Upper lobe of left lung (tissue), 6 donors: Measurements from ENCODE around the gene PPIL1. TPM values are rescaled to one million over a fixed set of nuclear protein-coding genes. Genes with fewer than 3 reads are reported as not detected.

Source experiments
- ATAC-seq, 2 donors: fragments of 200-7000 bp; cut with Tn5 transposase; one replicate each; pipeline ENCODE4 v1.9.1; 2022; ENCODE audit warnings: mild to moderate bottlenecking in 2 of 2, moderate library complexity in 2 of 2; ENCODE audit not compliant: low FRiP score in 2 of 2
- DNase-seq, 2 donors: peaks; one replicate each; pipeline ENCODE4 v3.0.0-alpha.2; 2019 to 2020
- H3K27ac ChIP-seq, 4 donors: fragments of 200-600 bp; sonication (generic); one replicate each; pipeline ENCODE4 v1.5.1; 2016 to 2019
- H3K27me3 ChIP-seq, 4 donors: fragments of 200-600 bp; sonication (generic); one replicate each; pipeline ENCODE4 v1.5.1; 2017 to 2019
- H3K36me3 ChIP-seq, 4 donors: fragments of 200-600 bp; sonication (generic); one replicate each; pipeline ENCODE4 v1.5.1; 2016 to 2019
- H3K4me1 ChIP-seq, 4 donors: fragments of 200-600 bp; sonication (generic); one replicate each; pipeline ENCODE4 v1.5.1; 2018 to 2019
- H3K4me3 ChIP-seq, 4 donors: fragments of 200-600 bp; sonication (generic); one replicate each; pipeline ENCODE4 v1.5.1; 2017 to 2019; ENCODE audit warnings: mild to moderate bottlenecking in 2 of 4, moderate library complexity in 1 of 4
- H3K9me3 ChIP-seq, 4 donors: fragments of 200-600 bp; sonication (generic); one replicate each; pipeline ENCODE4 v1.5.1; 2018 to 2019
- CTCF ChIP-seq, 6 experiments: fragments of 450-650 bp in 4 of 6; fragments of 200-600 bp in 2 of 6; sonication (generic) in 2 of 6; IDR thresholded peaks; one replicate each; pipeline ENCODE4 v1.5.1; 2016 to 2019; ENCODE audit warnings: antibody characterized with exemption in 6 of 6
- EP300 ChIP-seq, 4 donors: sonication (generic); formaldehyde crosslinking; IDR thresholded peaks; one replicate each; pipeline ENCODE4 v1.5.1; 2017; ENCODE audit warnings: antibody characterized with exemption in 4 of 4, control low read depth in 2 of 4
- POLR2A ChIP-seq, 4 donors: fragments of 450-650 bp; IDR thresholded peaks; one replicate each; pipeline ENCODE4 v1.5.1; 2016 to 2017; ENCODE audit warnings: antibody characterized with exemption in 4 of 4, mild to moderate bottlenecking in 2 of 4
- POLR2AphosphoS5 ChIP-seq, 2 donors: sonication (generic); formaldehyde crosslinking; IDR thresholded peaks; one replicate each; pipeline ENCODE4 v1.5.1; 2017; ENCODE audit warnings: antibody characterized with exemption in 2 of 2
- WGBS, 2 donors: methylation state at CpG; one replicate each; pipeline ENCODE4 v1.1.5; 2017 to 2018; 5-methylcytosine and 5-hydroxymethylcytosine counted together
- total RNA-seq, 6 donors: library from RNA; depleted of rRNA in 4 of 6; stranded (reverse); fragments of >200 nt in 4 of 6; gene quantifications; one replicate each; pipeline versions ENCODE4 v1.1.0 to v1.2.1, GENCODE V29; 2016 to 2021
- donor health status: DM: no; HTN: no; CAD: no; lungs with moderate emphysema.
- donor health status: DM: no; HTN: yes; CAD: no; lungs with severe emphysema.

PPIL1 gene
- total RNA-seq, 6 donors from 2014 or later, result 2.2 to 21.7 (median 11.9) TPM

- no peaks in the 10 kb centered on the region for H3K9me3 ChIP-seq
- WGBS, 2 donors, result 76 to 85% methylated on average over 4 of the region's 4 CpGs
- no peaks in the 10 kb centered on the region for H3K36me3 ChIP-seq
- no peak overlapping the region for H3K27ac ChIP-seq
- DNase-seq, result no peak
- H3K4me1 ChIP-seq, result peaks cover 0 to 3% (median 0%) of the 10 kb centered on the region in 4 donors
- H3K4me3 ChIP-seq, result no peak overlapping the region
- TF ChIP-seq EP300 (IDR thresholded peaks at IDR 0.05) (no peak), POLR2AphosphoS5 (IDR thresholded peaks at IDR 0.05) (no peak), POLR2A (IDR thresholded peaks at IDR 0.05) (no peak), CTCF (IDR thresholded peaks at IDR 0.05) (no peak)
- no peaks in the 10 kb centered on the region for H3K27me3 ChIP-seq
- ATAC-seq, result no peak
Observed at GRCh38 chr6:36818756-36819155, 55.8 kb downstream of the PPIL1 start.

- TF ChIP-seq CTCF (IDR thresholded peaks at IDR 0.05) (no peak), POLR2A (IDR thresholded peaks at IDR 0.05) (no peak), POLR2AphosphoS5 (IDR thresholded peaks at IDR 0.05) (no peak), EP300 (IDR thresholded peaks at IDR 0.05) (no peak)
- WGBS, 2 donors, result 92% methylated on average over 3 of the region's 3 CpGs
Observed at GRCh38 chr6:36817847-36818246, 56.8 kb downstream of the PPIL1 start.

GRCh38 chr6:36817176-36817817 is 57.3 kb downstream of the PPIL1 start:
- H3K4me1 ChIP-seq, result no peaks in the 10 kb centered on the region
- no peaks in the 10 kb centered on the region for H3K27me3 ChIP-seq
- no peak for DNase-seq
- WGBS, 2 donors, result 92 to 97% methylated on average over 9 of the region's 9 CpGs
- TF ChIP-seq POLR2A (IDR thresholded peaks at IDR 0.05), result no peak
- no peak for TF ChIP-seq POLR2AphosphoS5 (IDR thresholded peaks at IDR 0.05)
- no peak for TF ChIP-seq CTCF (IDR thresholded peaks at IDR 0.05)
- TF ChIP-seq EP300 (IDR thresholded peaks at IDR 0.05), result no peak
- no peaks in the 10 kb centered on the region for H3K9me3 ChIP-seq
- H3K36me3 ChIP-seq, result no peaks in the 10 kb centered on the region
- no peak overlapping the region for H3K27ac ChIP-seq
- ATAC-seq, result no peak
- H3K4me3 ChIP-seq, result no peak overlapping the region

More at GRCh38 chr6:36817847-36818246, 56.8 kb downstream of the PPIL1 start:
- no peak overlapping the region for H3K4me3 ChIP-seq
- no peaks in the 10 kb centered on the region for H3K4me1 ChIP-seq
- no peaks in the 10 kb centered on the region for H3K27me3 ChIP-seq
- ATAC-seq, result no peak
- no peaks in the 10 kb centered on the region for H3K9me3 ChIP-seq
- H3K36me3 ChIP-seq, result no peaks in the 10 kb centered on the region
- DNase-seq, result no peak
- no peak overlapping the region for H3K27ac ChIP-seq

GRCh38 chr6:36815962-36816735 is 58.5 kb downstream of the PPIL1 start:
- Histone ChIP-seq H3K27ac (no peak overlapping the region), H3K9me3 (no peaks in the 10 kb centered on the region), H3K36me3 (no peaks in the 10 kb centered on the region), H3K4me1 (no peaks in the 10 kb centered on the region), H3K4me3 (no peak overlapping the region), H3K27me3 (no peaks in the 10 kb centered on the region)
- TF ChIP-seq POLR2A (IDR thresholded peaks at IDR 0.05), result no peak
- TF ChIP-seq POLR2AphosphoS5 (IDR thresholded peaks at IDR 0.05), result no peak
- TF ChIP-seq CTCF (IDR thresholded peaks at IDR 0.05), result no peak
- no peak for TF ChIP-seq EP300 (IDR thresholded peaks at IDR 0.05)
- no peak for ATAC-seq
- DNase-seq, result no peak
- WGBS, 2 donors, result 77 to 88% methylated on average over 7 of the region's 7 CpGs
